IPS DF 6.9 (cell line): ENCODE results near the gene FAM78A.
"Not testable (repeated sequence)": the region's sequence is repeated elsewhere in the genome, so short reads cannot be mapped to it uniquely, and the experiment has no call there.

Source experiments
- DNase-seq: peaks from one replicate; pipeline ENCODE4 v3.0.0-alpha.2; 2013; ENCODE audit warnings: low read depth, low spot score
- H3K27ac ChIP-seq: one replicate; pipeline ENCODE4 v1.5.1; 2013; ENCODE audit warnings: low read length, control low read depth
- H3K27me3 ChIP-seq: 2 replicates; pipeline ENCODE4 v1.6.1; 2013; ENCODE audit warnings: mild to moderate bottlenecking, low read length; ENCODE audit not compliant: control insufficient read depth, insufficient read depth
- H3K36me3 ChIP-seq: 2 replicates; pipeline ENCODE4 v1.6.1; 2013; ENCODE audit warnings: low read length; ENCODE audit not compliant: control insufficient read depth, insufficient read depth
- H3K4me1 ChIP-seq: 2 replicates; pipeline ENCODE4 v1.6.1; 2013; ENCODE audit warnings: low read length; ENCODE audit not compliant: control insufficient read depth, insufficient read depth
- H3K4me3 ChIP-seq: 2 replicates; pipeline ENCODE4 v1.5.1; 2013; ENCODE audit warnings: mild to moderate bottlenecking, low read length
- H3K9me3 ChIP-seq: 2 replicates; pipeline ENCODE4 v1.6.1; 2013; ENCODE audit warnings: low read length, inconsistent platforms; ENCODE audit not compliant: control insufficient read depth, insufficient read depth
- WGBS: extraction: QIAGEN DNeasy Blood & Tissue Kit; methylation state at CpG from one replicate; pipeline ENCODE4 v1.1.7; 2013; ENCODE audit warnings: mixed read lengths, missing lambda C conversion rate; ENCODE audit not compliant: insufficient read length, insufficient coverage; 5-methylcytosine and 5-hydroxymethylcytosine counted together

FAM78A gene

GRCh38 chr9:131273856-131274673 is 2.2 kb downstream of the FAM78A start:
- H3K4me1 ChIP-seq, result peaks cover 4% of the 10 kb centered on the region; the same call in 1 of the 2 replicates
- no peak overlapping the region for H3K4me3 ChIP-seq
- no peaks in the 10 kb centered on the region; the same call in 1 of the 2 replicates for H3K36me3 ChIP-seq
- H3K27ac ChIP-seq, result no peak overlapping the region
- WGBS, result no CpG with 5 or more reads among the region's 13 CpGs
- no peaks in the 10 kb centered on the region for H3K9me3 ChIP-seq
- DNase-seq, result no peak
- peaks cover 8% of the 10 kb centered on the region; the same call in 1 of the 2 replicates for H3K27me3 ChIP-seq

GRCh38 chr9:131273146-131273855 is 3.0 kb downstream of the FAM78A start:
- Histone ChIP-seq H3K36me3 (no peaks in the 10 kb centered on the region; the same call in 1 of the 2 replicates), H3K4me1 (peaks cover 3% of the 10 kb centered on the region; the same call in 1 of the 2 replicates), H3K27ac (no peak overlapping the region), H3K4me3 (no peak overlapping the region), H3K27me3 (peaks cover 8% of the 10 kb centered on the region; the same call in 1 of the 2 replicates), H3K9me3 (no peaks in the 10 kb centered on the region)
- no peak for DNase-seq
- WGBS, result no CpG with 5 or more reads among the region's 22 CpGs

- H3K4me3 ChIP-seq, result no peak overlapping the region
- H3K36me3 ChIP-seq, result no peaks in the 10 kb centered on the region; the same call in 1 of the 2 replicates
- peaks cover 2% of the 10 kb centered on the region; the same call in 1 of the 2 replicates for H3K4me1 ChIP-seq
- no peak overlapping the region for H3K27ac ChIP-seq
- H3K27me3 ChIP-seq, result peaks cover 8% of the 10 kb centered on the region; the same call in 1 of the 2 replicates
- H3K9me3 ChIP-seq, result no peaks in the 10 kb centered on the region
- WGBS, result no CpG with 5 or more reads among the region's 3 CpGs
- DNase-seq, result no peak
These were observed 4.1 kb downstream of the FAM78A start for GRCh38 chr9:131272212-131272611.

GRCh38 chr9:131271506-131271931 is 4.8 kb downstream of the FAM78A start:
- no peak for DNase-seq
- no peak overlapping the region for H3K27ac ChIP-seq

GRCh38 chr9:131271016-131271273 is 5.4 kb downstream of the FAM78A start:
- H3K27ac ChIP-seq, H3K36me3 ChIP-seq, H3K27me3 ChIP-seq, DNase-seq, H3K4me1 ChIP-seq, H3K9me3 ChIP-seq, H3K4me3 ChIP-seq: not testable (repeated sequence)
- WGBS, result no CpG with 5 or more reads among the region's 1 CpG

More at GRCh38 chr9:131271506-131271931, 4.8 kb downstream of the FAM78A start:
- H3K9me3 ChIP-seq, result no peaks in the 10 kb centered on the region
- H3K4me3 ChIP-seq, result no peak overlapping the region
- H3K36me3 ChIP-seq, result no peaks in the 10 kb centered on the region; the same call in 1 of the 2 replicates
- peaks cover 2% of the 10 kb centered on the region; the same call in 1 of the 2 replicates for H3K4me1 ChIP-seq
- no CpG with 5 or more reads among the region's 6 CpGs for WGBS
- H3K27me3 ChIP-seq, result peaks cover 8% of the 10 kb centered on the region; the same call in 1 of the 2 replicates

GRCh38 chr9:131270171-131271015 is 5.9 kb downstream of the FAM78A start:
- Histone ChIP-seq H3K4me1 (peaks cover 2% of the 10 kb centered on the region; the same call in 1 of the 2 replicates), H3K27ac (no peak overlapping the region), H3K9me3 (no peaks in the 10 kb centered on the region)

GRCh38 chr9:131266266-131267229 is 9.8 kb downstream of the FAM78A start:
- no peaks in the 10 kb centered on the region for H3K36me3 ChIP-seq
- H3K4me3 ChIP-seq, result no peak overlapping the region
- DNase-seq, result no peak
- no peak overlapping the region for H3K27ac ChIP-seq
- no peaks in the 10 kb centered on the region for H3K27me3 ChIP-seq
- no peaks in the 10 kb centered on the region for H3K9me3 ChIP-seq
- H3K4me1 ChIP-seq, result peaks cover 2% of the 10 kb centered on the region; the same call in 1 of the 2 replicates
- 100% methylated on average over 1 of the region's 26 CpGs for WGBS

More at GRCh38 chr9:131270171-131271015, 5.9 kb downstream of the FAM78A start:
- DNase-seq, result no peak
- Histone ChIP-seq H3K4me3 (no peak overlapping the region), H3K27me3 (no peaks in the 10 kb centered on the region), H3K36me3 (no peaks in the 10 kb centered on the region)
- no CpG with 5 or more reads among the region's 20 CpGs for WGBS

GRCh38 chr9:131264231-131264630 is 12.1 kb downstream of the FAM78A start:
- Histone ChIP-seq H3K4me3 (no peak overlapping the region), H3K4me1 (peaks cover under 1% of the 10 kb centered on the region; the same call in 1 of the 2 replicates), H3K27me3 (no peaks in the 10 kb centered on the region), H3K27ac (no peak overlapping the region), H3K36me3 (no peaks in the 10 kb centered on the region), H3K9me3 (no peaks in the 10 kb centered on the region)
- DNase-seq, result no peak
- no CpG with 5 or more reads among the region's 11 CpGs for WGBS

GRCh38 chr9:131263701-131264100 is 12.6 kb downstream of the FAM78A start:
- WGBS, result no CpG with 5 or more reads among the region's 6 CpGs
- Histone ChIP-seq H3K36me3 (no peaks in the 10 kb centered on the region), H3K4me3 (no peak overlapping the region), H3K27me3 (no peaks in the 10 kb centered on the region), H3K4me1 (no peaks in the 10 kb centered on the region), H3K9me3 (no peaks in the 10 kb centered on the region), H3K27ac (no peak overlapping the region)
- no peak for DNase-seq
